Panc1 (cell line): ENCODE measurements around the gene PIWIL4.

ENCODE experiments used
- CTCF ChIP-seq: fragments of 450-650 bp; IDR thresholded peaks from 2 replicates; pipeline ENCODE4 v1.5.1; 2017; ENCODE audit warnings: mild to moderate bottlenecking
- REST ChIP-seq, 2 experiments: IDR thresholded peaks; 2 replicates each; pipeline ENCODE4 v1.6.1; 2011 to 2012; ENCODE audit warnings: low read depth in 2 of 2, control low read depth in 1 of 2, low read length in 1 of 2, mild to moderate bottlenecking in 1 of 2, moderate library complexity in 1 of 2; ENCODE audit not compliant: insufficient read depth in 1 of 2

GRCh38 chr11:94638902-94639373 lies 71.8 kb downstream of the PIWIL4 start:
- no peak for TF ChIP-seq CTCF
- TF ChIP-seq REST (IDR thresholded peaks at IDR 0.05; ENCODE audit: insufficient read depth in 1 of 2, low read depth in 2 of 2, low read length in 1 of 2) = no peak
